Stomach (tissue), 9 donors: ENCODE measurements around the gene ZNF398. TPM values are rescaled to one million over a fixed set of nuclear protein-coding genes. Genes with fewer than 3 reads are reported as not detected.

Source experiments
- DNase-seq, 2 donors: peaks; one replicate each; pipeline versions ENCODE4 v3.0.0 to v3.0.0-alpha.2; 2013 to 2019
- H3K27ac ChIP-seq, 5 donors: fragments of 200-600 bp in 4 of 5; sonication (generic) in 4 of 5; one replicate each; pipeline ENCODE4 v1.5.1; 2013 to 2019; ENCODE audit warnings: mild to moderate bottlenecking in 1 of 5, moderate library complexity in 1 of 5
- H3K27me3 ChIP-seq, 3 donors: fragments of 200-600 bp; sonication (generic); one replicate each; pipeline ENCODE4 v1.5.1; 2017 to 2019; ENCODE audit warnings: mixed run types in 1 of 3
- H3K36me3 ChIP-seq, 4 donors: fragments of 200-600 bp; sonication (generic); 1 replicate in 3 of 4; 2 replicates in 1 of 4; pipeline ENCODE4 v1.5.1; 2016 to 2019
- H3K4me1 ChIP-seq, 4 donors: fragments of 200-600 bp; sonication (generic); one replicate each; pipeline ENCODE4 v1.5.1; 2016 to 2019
- H3K4me3 ChIP-seq, 4 donors: fragments of 200-600 bp; sonication (generic) in 3 of 4; one replicate each; pipeline ENCODE4 v1.5.1; 2016 to 2019; ENCODE audit warnings: mild to moderate bottlenecking in 1 of 4
- H3K9me3 ChIP-seq, 4 donors: fragments of 200-600 bp; sonication (generic); one replicate each; pipeline ENCODE4 v1.5.1; 2016 to 2019
- CTCF ChIP-seq, 7 experiments: fragments of 450-650 bp in 4 of 7; fragments of 200-600 bp in 3 of 7; sonication (generic) in 3 of 7; IDR thresholded peaks; one replicate each; pipeline ENCODE4 v1.5.1; 2016 to 2019; ENCODE audit warnings: antibody characterized with exemption in 7 of 7, control low read depth in 2 of 7, mild to moderate bottlenecking in 1 of 7
- EP300 ChIP-seq: sonication (generic); formaldehyde crosslinking; IDR thresholded peaks from one replicate; pipeline ENCODE4 v1.6.1; 2017; ENCODE audit warnings: antibody characterized with exemption
- POLR2A ChIP-seq, 4 donors: fragments of 450-650 bp; IDR thresholded peaks; one replicate each; pipeline ENCODE4 v1.6.1; 2016; ENCODE audit warnings: antibody characterized with exemption in 4 of 4, control low read depth in 2 of 4, mild to moderate bottlenecking in 1 of 4, moderate library complexity in 1 of 4
- POLR2AphosphoS5 ChIP-seq, 3 donors: sonication (generic); formaldehyde crosslinking; IDR thresholded peaks; one replicate each; pipeline ENCODE4 v1.6.1; 2016; ENCODE audit warnings: antibody characterized with exemption in 3 of 3
- WGBS, 5 donors: extraction: QIAGEN DNeasy Blood & Tissue Kit in 3 of 5; methylation state at CpG; one replicate each; pipeline versions ENCODE4 v1.1.5 to v1.1.7; 2013 to 2018; 5-methylcytosine and 5-hydroxymethylcytosine counted together
- intact Hi-C: fragments of 100-400 bp; cut with DNase I; formaldehyde crosslinking; loops from one replicate; pipeline ENCODE4 v1.15.1; 2023; ENCODE audit warnings: low total_unique reads
- polyA plus RNA-seq, 3 donors: library from polyadenylated mRNA; stranded (reverse); fragments of 200-250 nt; gene quantifications; one replicate each; pipeline ENCODE4 v1.2.3, GENCODE V29; 2013
- total RNA-seq, 5 donors: library from RNA; depleted of rRNA; stranded (reverse); fragments of >200 nt; gene quantifications; one replicate each; pipeline versions ENCODE4 v1.1.0 to v1.2.3, GENCODE V29; 2014 to 2016
- donor health status: healthy with polysubstance abuse.
- donor health status: Bipolar disorder and iron deficiency.
- donor health status: healthy.

The ZNF398 gene
- total and polyA plus RNA-seq, 8 donors: 2.1 to 55.4 (median 12.5) TPM

- no peaks in the 10 kb centered on the region for H3K27me3 ChIP-seq
- WGBS, 5 donors: 86 to 95% (median 93%) methylated on average over 1 of the region's 1 CpG
- no peak overlapping the region for H3K4me3 ChIP-seq
- no peak overlapping the region for H3K27ac ChIP-seq
- no peak for DNase-seq
- no peaks in the 10 kb centered on the region for H3K4me1 ChIP-seq
- H3K9me3 ChIP-seq: no peaks in the 10 kb centered on the region
- intact Hi-C loops: no loop called here
- no peak for TF ChIP-seq POLR2A (IDR thresholded peaks at IDR 0.05)
- no peak for TF ChIP-seq EP300
- TF ChIP-seq POLR2AphosphoS5 (IDR thresholded peaks at IDR 0.05): no peak
- TF ChIP-seq CTCF (IDR thresholded peaks at IDR 0.05): no peak
- H3K36me3 ChIP-seq: peaks cover 51 to 99% (median 96%) of the 10 kb centered on the region in 4 donors
These were observed 25.3 kb downstream of the ZNF398 start for GRCh38 chr7:149172534-149172920.

GRCh38 chr7:149175150-149175549 lies 27.9 kb downstream of the ZNF398 start:
- H3K9me3 ChIP-seq: no peaks in the 10 kb centered on the region
- 78 to 92% (median 87%) methylated on average over 2 of the region's 2 CpGs for WGBS, 5 donors
- no peak for TF ChIP-seq EP300
- no peak for TF ChIP-seq POLR2A (IDR thresholded peaks at IDR 0.05)
- no peak for TF ChIP-seq POLR2AphosphoS5 (IDR thresholded peaks at IDR 0.05)
- TF ChIP-seq CTCF (IDR thresholded peaks at IDR 0.05): no peak
- H3K4me1 ChIP-seq: peaks cover 0 to 2% (median under 1%) of the 10 kb centered on the region in 4 donors
- peak in 1 of 2 donors; percentile 17 for DNase-seq
- intact Hi-C loops: no loop called here
- H3K27ac ChIP-seq: no peak overlapping the region
- no peaks in the 10 kb centered on the region for H3K27me3 ChIP-seq
- peaks cover 55 to 99% (median 96%) of the 10 kb centered on the region in 4 donors for H3K36me3 ChIP-seq
- H3K4me3 ChIP-seq: no peak overlapping the region

DNA sequence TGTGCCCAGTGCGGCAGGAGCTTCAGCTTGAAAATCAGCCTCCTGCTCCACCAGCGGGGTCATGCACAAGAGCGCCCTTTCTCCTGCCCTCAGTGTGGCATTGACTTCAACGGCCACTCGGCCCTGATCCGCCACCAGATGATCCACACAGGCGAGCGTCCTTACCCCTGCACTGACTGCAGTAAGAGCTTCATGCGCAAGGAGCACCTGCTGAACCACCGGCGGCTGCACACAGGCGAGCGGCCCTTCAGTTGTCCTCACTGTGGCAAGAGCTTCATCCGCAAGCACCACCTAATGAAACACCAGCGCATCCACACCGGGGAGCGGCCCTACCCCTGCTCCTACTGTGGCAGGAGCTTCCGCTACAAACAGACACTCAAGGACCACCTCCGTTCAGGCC lies 32.0 kb downstream of the ZNF398 start:
- Histone ChIP-seq H3K27ac (no peak overlapping the region), H3K27me3 (no peaks in the 10 kb centered on the region), H3K4me1 (peaks cover 0 to 12% (median 6%) of the 10 kb centered on the region in 4 donors), H3K4me3 (no peak overlapping the region), H3K36me3 (peaks cover 47 to 85% (median 82%) of the 10 kb centered on the region in 4 donors), H3K9me3 (no peaks in the 10 kb centered on the region)
- DNase-seq: no peak
- WGBS, 5 donors: 95 to 98% (median 97%) methylated on average over 16 to 19 of the region's 19 CpGs
- TF ChIP-seq POLR2A (IDR thresholded peaks at IDR 0.05) (no peak), CTCF (IDR thresholded peaks at IDR 0.05) (no peak), EP300 (no peak), POLR2AphosphoS5 (IDR thresholded peaks at IDR 0.05) (no peak)
- intact Hi-C loops: no loop called here

GRCh38 chr7:149180722-149181449 lies 33.6 kb downstream of the ZNF398 start:
- Histone ChIP-seq H3K9me3 (no peaks in the 10 kb centered on the region), H3K4me1 (peaks cover 0 to 12% (median 6%) of the 10 kb centered on the region in 4 donors), H3K36me3 (peaks cover 47 to 68% (median 67%) of the 10 kb centered on the region in 4 donors), H3K4me3 (no peak overlapping the region), H3K27me3 (no peaks in the 10 kb centered on the region), H3K27ac (no peak overlapping the region)
- DNase-seq: no peak
- TF ChIP-seq POLR2AphosphoS5 (IDR thresholded peaks at IDR 0.05) (no peak), POLR2A (IDR thresholded peaks at IDR 0.05) (no peak), CTCF (IDR thresholded peaks at IDR 0.05) (no peak), EP300 (no peak)
- intact Hi-C loops: no loop called here
